HCT116 (cell line): Measurements from ENCODE around the gene PHLDB3. TPM values are rescaled to one million over a fixed set of nuclear protein-coding genes. Genes with fewer than 3 reads are reported as not detected.

ENCODE experiments used
- ATAC-seq: fragments of 200-7000 bp; cut with Tn5 transposase; 2 replicates; pipeline ENCODE4 v1.9.1; 2020; ENCODE audit warnings: mild to moderate bottlenecking, moderate library complexity
- BruUV-seq: library from RNA; stranded (reverse); fragments of 400-500 nt; replicated peaks from 2 replicates; lab custom pipeline; 2021; lab: Mats Ljungman, UMichigan
- CTCF ChIA-PET: fragments of 300-600 bp; sonication (Branson Sonifier 250); formaldehyde crosslinking; loops from one replicate; lab custom pipeline; 2021; ENCODE audit warnings: antibody characterized with exemption; lab: Charles Lee
- POLR2A ChIA-PET: fragments of 300-600, 350-600 bp; sonication (Branson Sonifier 250); formaldehyde crosslinking; loops from one replicate; lab custom pipeline; 2021; ENCODE audit warnings: antibody characterized with exemption; lab: Charles Lee
- RAD21 ChIA-PET, 2 experiments: fragments of 300-600 bp; sonication (Branson Sonifier 250); formaldehyde crosslinking; loops; one replicate each; lab custom pipeline; 2023; ENCODE audit warnings: low total read pairs in 2 of 2; ENCODE audit not compliant: uncharacterized antibody in 2 of 2, unreplicated experiment in 2 of 2, low non-redundant PET in 1 of 2; lab: Charles Lee
- DNase-seq: peaks from one replicate; pipeline ENCODE4 v3.0.0-alpha.2; 2010; ENCODE audit warnings: low read depth, low spot score
- H2AFZ ChIP-seq: fragments of 200-600 bp; shearing (Covaris generic), sonication (generic); 2 replicates; pipeline ENCODE4 v1.6.1; 2017; ENCODE audit warnings: low read depth, mixed run types, mixed read lengths, antibody characterized with exemption, low read length; ENCODE audit not compliant: poor library complexity, severe bottlenecking
- H3K27ac ChIP-seq: 2 replicates; pipeline ENCODE4 v1.5.1; 2012; ENCODE audit warnings: low read depth, low read length
- H3K27me3 ChIP-seq: fragments of 200-600 bp; sonication (generic); 2 replicates; pipeline ENCODE4 v1.6.1; 2016; ENCODE audit warnings: mixed run types, low read length, mixed read lengths; ENCODE audit not compliant: insufficient read depth
- H3K36me3 ChIP-seq, 2 experiments: fragments of 200-500 bp in 1 of 2; fragments of 200-600 bp in 1 of 2; sonication (Bioruptor generic) in 1 of 2; sonication (generic) in 1 of 2; 2 replicates each; pipeline versions ENCODE4 v1.5.1 to v1.6.1; 2014 to 2016; ENCODE audit warnings: low read length in 2 of 2, inconsistent platforms in 1 of 2, mixed read lengths in 1 of 2, mixed run types in 1 of 2; ENCODE audit not compliant: insufficient read depth in 2 of 2, control insufficient read depth in 1 of 2
- H3K4me1 ChIP-seq, 2 experiments: fragments of 200-600 bp in 1 of 2; sonication (generic) in 1 of 2; 2 replicates each; pipeline versions ENCODE4 v1.5.1 to v1.6.1; 2012 to 2017; ENCODE audit warnings: low read length in 2 of 2, inconsistent platforms in 1 of 2, mild to moderate bottlenecking in 1 of 2, mixed read lengths in 1 of 2, mixed run types in 1 of 2, moderate library complexity in 1 of 2; ENCODE audit not compliant: insufficient read depth in 2 of 2, control insufficient read depth in 1 of 2
- H3K4me2 ChIP-seq: fragments of 200-600 bp; sonication (generic); 2 replicates; pipeline ENCODE4 v1.6.1; 2017; ENCODE audit warnings: mixed run types, low read length, mixed read lengths
- H3K4me3 ChIP-seq, 2 experiments: fragments of 200-600 bp in 1 of 2; sonication (generic) in 1 of 2; replicated peaks in 1 of 2; 2 replicates each; pipeline ENCODE4 v1.5.1; 2011 to 2016; ENCODE audit warnings: low read length in 2 of 2, control low read depth in 1 of 2, low read depth in 1 of 2, mild to moderate bottlenecking in 1 of 2, mixed read lengths in 1 of 2, mixed run types in 1 of 2
- H3K79me2 ChIP-seq: fragments of 200-600 bp; sonication (generic); 2 replicates; pipeline ENCODE4 v1.6.1; 2017; ENCODE audit warnings: mild to moderate bottlenecking, mixed run types, low read length, moderate library complexity, mixed read lengths; ENCODE audit not compliant: insufficient read depth
- H3K9ac ChIP-seq: fragments of 200-600 bp; sonication (generic); 2 replicates; pipeline ENCODE4 v1.6.1; 2016; ENCODE audit warnings: low read length, mixed read lengths
- H3K9me2 ChIP-seq: fragments of 200-600 bp; sonication (generic), shearing (Covaris generic); 2 replicates; pipeline ENCODE4 v1.6.1; 2017; ENCODE audit warnings: mixed run types, mild to moderate bottlenecking, moderate library complexity; ENCODE audit not compliant: insufficient read depth
- H3K9me3 ChIP-seq, 2 experiments: fragments of 200-500 bp in 1 of 2; fragments of 200-600 bp in 1 of 2; sonication (Bioruptor generic) in 1 of 2; sonication (generic) in 1 of 2; 2 replicates each; pipeline ENCODE4 v1.6.1; 2014 to 2017; ENCODE audit warnings: low read length in 2 of 2, mixed read lengths in 2 of 2, inconsistent platforms in 1 of 2, low read depth in 1 of 2, mild to moderate bottlenecking in 1 of 2, mixed run types in 1 of 2, moderate library complexity in 1 of 2; ENCODE audit not compliant: control insufficient read depth in 1 of 2, insufficient read depth in 1 of 2
- H4K20me1 ChIP-seq: fragments of 200-600 bp; sonication (generic), shearing (Covaris generic); 2 replicates; pipeline ENCODE4 v1.6.1; 2017; ENCODE audit warnings: mixed run types, mild to moderate bottlenecking, moderate library complexity; ENCODE audit not compliant: insufficient read depth
- ATF3 ChIP-seq: IDR thresholded peaks from 2 replicates; pipeline ENCODE4 v1.6.1; 2012
- CEBPB ChIP-seq: IDR thresholded peaks from 2 replicates; pipeline ENCODE4 v1.6.1; 2012; ENCODE audit warnings: low read depth
- CTCF ChIP-seq, 3 experiments: fragments of 200-600 bp in 1 of 3; sonication (generic) in 1 of 3; IDR thresholded peaks in 2 of 3; conservative IDR thresholded peaks in 1 of 3; 2 replicates each; pipeline ENCODE4 v1.5.1; 2012 to 2017; ENCODE audit warnings: low read depth in 2 of 3, low read length in 2 of 3, antibody characterized with exemption in 1 of 3, borderline replicate concordance in 1 of 3, control low read depth in 1 of 3, mild to moderate bottlenecking in 1 of 3, mixed read lengths in 1 of 3, mixed run types in 1 of 3, moderate library complexity in 1 of 3; ENCODE audit not compliant: insufficient read depth in 1 of 3
- EGR1 ChIP-seq: IDR thresholded peaks from 2 replicates; pipeline ENCODE4 v1.6.1; 2012; ENCODE audit warnings: low read depth
- ELF1 ChIP-seq: IDR thresholded peaks from 2 replicates; pipeline ENCODE4 v1.6.1; 2012; ENCODE audit warnings: low read depth, borderline replicate concordance
- EZH2 ChIP-seq: fragments of 200-600 bp; sonication (generic); IDR thresholded peaks from 2 replicates; pipeline ENCODE4 v1.6.1; 2017; ENCODE audit warnings: antibody characterized with exemption, mixed run types
- EZH2phosphoT487 ChIP-seq: fragments of 200-600 bp; IDR thresholded peaks from 2 replicates; pipeline ENCODE4 v1.6.1; 2018; ENCODE audit warnings: antibody characterized with exemption, borderline replicate concordance
- JUND ChIP-seq: IDR thresholded peaks from 2 replicates; pipeline ENCODE4 v1.6.1; 2012
- MAX ChIP-seq: IDR thresholded peaks from 2 replicates; pipeline ENCODE4 v1.6.1; 2012
- REST ChIP-seq: IDR thresholded peaks from 2 replicates; pipeline ENCODE4 v1.6.1; 2012; ENCODE audit warnings: low read depth
- SIN3A ChIP-seq: IDR thresholded peaks from 2 replicates; pipeline ENCODE4 v1.6.1; 2012; ENCODE audit warnings: low read depth
- SP1 ChIP-seq: IDR thresholded peaks from 2 replicates; pipeline ENCODE4 v1.6.1; 2012; ENCODE audit warnings: low read depth
- SRF ChIP-seq: IDR thresholded peaks from 2 replicates; pipeline ENCODE4 v1.6.1; 2012; ENCODE audit warnings: low read depth
- TCF7L2 ChIP-seq: IDR thresholded peaks from 2 replicates; pipeline ENCODE4 v1.7.0; 2011; ENCODE audit warnings: borderline replicate concordance, inconsistent platforms; ENCODE audit not compliant: insufficient read depth, insufficient read length; ENCODE audit errors: extremely low read depth
- ZBTB33 ChIP-seq: IDR thresholded peaks from 2 replicates; pipeline ENCODE4 v1.6.1; 2011; ENCODE audit warnings: mild to moderate bottlenecking, low read length, moderate library complexity; ENCODE audit not compliant: insufficient replicate concordance; ENCODE audit errors: extremely low read depth
- intact Hi-C: fragments of 100-400 bp; cut with micrococcal nuclease; formaldehyde crosslinking; loops from 2 replicates; pipeline ENCODE4 v1.10.0; 2022
- total RNA-seq: library from RNA; stranded (reverse); gene quantifications from one replicate; pipeline ENCODE4 v1.2.1, GENCODE V29; 2021; ENCODE audit not compliant: unreplicated experiment

The PHLDB3 gene
- total RNA-seq, 1 experiment from 2014 or later = 15.5 TPM

GRCh38 chr19:43505186-43505456 is 575 bp upstream of the PHLDB3 start (continued):
- TF ChIP-seq ZBTB33 = no peak

- peak overlapping the region; percentile 100 for H3K4me2 ChIP-seq
- intact Hi-C loops = no loop called here
- ChIA-PET RAD21 (interaction anchor here (0.5 to 1.3 kb wide), 5 partner anchors 11 to 57 kb away, joined by 3 to 4 read pairs (median 3); no protein-coding TSS in a partner anchor), POLR2A (interaction anchor here (0.7 to 1.0 kb wide), 5 partner anchors 14 to 93 kb away, joined by 3 to 4 read pairs (median 3); partner anchors contain the start of genes IRGQ and ZNF576), CTCF (interaction anchor here (1.0 to 2.8 kb wide), 3 partner anchors 16 to 56 kb away, joined by 4 to 20 read pairs (median 6); no protein-coding TSS in a partner anchor)
- H4K20me1 ChIP-seq = no peaks in the 10 kb centered on the region
- BruUV-seq = no TSS peak
- peaks cover 9 to 20% of the 10 kb centered on the region in 2 experiments; a peak in 3 of 4 replicates for H3K4me1 ChIP-seq
- no peaks in the 10 kb centered on the region for H3K79me2 ChIP-seq
- DNase-seq (peak; percentile 83), ATAC-seq (peak; percentile 95)
- peak overlapping the region; percentile 64 for H3K27ac ChIP-seq
- H3K4me3 ChIP-seq = peak overlapping the region; percentile 84 to 87
- H3K36me3 ChIP-seq = peaks cover 4 to 5% of the 10 kb centered on the region in 2 experiments; a peak in 2 of 4 replicates
- H3K9me3 ChIP-seq = no peaks in the 10 kb centered on the region
- H3K27me3 ChIP-seq = no peaks in the 10 kb centered on the region
- H3K9me2 ChIP-seq = no peaks in the 10 kb centered on the region
- peak overlapping the region; percentile 68 for H2AFZ ChIP-seq
- peak overlapping the region; percentile 83 for H3K9ac ChIP-seq
- peak; percentile 87 for TF ChIP-seq TCF7L2
- TF ChIP-seq SIN3A = no peak
- TF ChIP-seq SP1 = peak; percentile 36; the same call in 1 of the 2 replicates
- TF ChIP-seq ELF1 = no peak
- 0 out of 6 replicates have a peak, but pooled peaks of 1 of the 3 experiments have one; percentile 7 for TF ChIP-seq CTCF (IDR thresholded peaks at IDR 0.05 in 2 of 3, conservative IDR thresholded peaks at IDR 0.05 in 1 of 3; ENCODE audit: borderline replicate concordance in 1 of 3, insufficient read depth in 1 of 3, low read depth in 2 of 3, low read length in 2 of 3)
- TF ChIP-seq CEBPB = no peak
- no peak for TF ChIP-seq EZH2phosphoT487
- no peak for TF ChIP-seq EZH2
- no peak for TF ChIP-seq ATF3
- TF ChIP-seq SRF = no peak
- TF ChIP-seq REST = no peak
- TF ChIP-seq MAX = no peak; the same call in 1 of the 2 replicates
- TF ChIP-seq EGR1 = no peak; the same call in 1 of the 2 replicates
- no peak for TF ChIP-seq JUND
Measured at GRCh38 chr19:43503501-43504425, 783 bp downstream of the PHLDB3 start.
